Tibial nerve (tissue), 4 donors: ENCODE data around the gene TRPV6. TPM values are rescaled to one million over a fixed set of nuclear protein-coding genes. Genes with fewer than 3 reads are reported as not detected.

ENCODE experiments used
- total RNA-seq, 4 donors: library from RNA; depleted of rRNA; stranded (reverse); fragments of >200 nt; gene quantifications; one replicate each; pipeline ENCODE4 v1.1.0, GENCODE V29; 2016

The TRPV6 gene
- total RNA-seq, 4 donors from 2014 or later = under 0.01 to 0.78 (median under 0.01) TPM; not detected in 1

Other genes with a start within 250 kb of the TRPV6 start
- gene PRSS1, start 136.3 kb downstream of the TRPV6 start, total RNA-seq = 10 to 100 TPM in 1 of 4 donors, 1 to 10 TPM in 3; 1.7 to 51.3 (median 4.8) TPM
- gene PRSS2, start 114.8 kb downstream of the TRPV6 start, total RNA-seq = 10 to 100 TPM in 2 of 4 donors, 1 to 10 TPM in 2; 2.5 to 78.0 (median 12.0) TPM
- gene EPHB6, start 30.7 kb downstream of the TRPV6 start, total RNA-seq = 10 to 100 TPM in 3 of 4 donors, 1 to 10 TPM in 1; 6.9 to 84.3 (median 22.1) TPM
- gene TRPV5, start 48.0 kb upstream of the TRPV6 start, total RNA-seq = under 1 TPM in 2 of 4 donors, not detected in 2; 0.20 to 0.21 TPM
- not detected for gene LLCFC1, start 53.7 kb upstream of the TRPV6 start, total RNA-seq
- under 1 TPM; 0.59 to 0.87 (median 0.61) TPM for gene KEL, start 76.6 kb upstream of the TRPV6 start, total RNA-seq
- under 1 TPM in 2 of 4 donors, not detected in 2; 0.44 to 0.78 TPM for gene OR9A2, start 141.4 kb upstream of the TRPV6 start, total RNA-seq
- not detected for gene OR6V1, start 166.6 kb upstream of the TRPV6 start, total RNA-seq
- gene PIP, start 246.3 kb upstream of the TRPV6 start, total RNA-seq = not detected